ENCODE measurements around the gene CLDND1. TPM values are rescaled to one million over a fixed set of nuclear protein-coding genes. Genes with fewer than 3 reads are reported as not detected.
"Not testable (repeated sequence)": the region's sequence is repeated elsewhere in the genome, so short reads cannot be mapped to it uniquely, and the experiment has no call there.

Gene CLDND1
- total RNA-seq, 1 experiment from 2014 or later, result 90.7 TPM

- Histone ChIP-seq H3K27ac (ENCODE audit: low read depth, low read length, poor library complexity, severe bottlenecking) (no peak overlapping the region), H3K36me3 (ENCODE audit: insufficient read depth, low read length, poor library complexity, severe bottlenecking) (no peaks in the 10 kb centered on the region), H3K4me1 (ENCODE audit: insufficient read depth, low read length, poor library complexity, severe bottlenecking) (no peaks in the 10 kb centered on the region), H3K4me3 (ENCODE audit: low read depth, low read length, poor library complexity, severe bottlenecking) (no peak overlapping the region), H3K27me3 (replicated peaks; ENCODE audit: insufficient read depth, low read depth, low read length, poor library complexity) (no peaks in the 10 kb centered on the region), H3K9me3 (ENCODE audit: low read depth, low read length, poor library complexity, severe bottlenecking) (no peaks in the 10 kb centered on the region)
- no TSS peak for BruUV-seq (replicated peaks)
- no peak for DNase-seq (ENCODE audit: low spot score)
- ChIA-PET CTCF (no interaction called here), POLR2A (ENCODE audit: low non-redundant PET) (no interaction called here)
- intact Hi-C loops (cut with micrococcal nuclease; ENCODE audit: unreplicated experiment), result no loop called here
- TF ChIP-seq, protein P1, sequence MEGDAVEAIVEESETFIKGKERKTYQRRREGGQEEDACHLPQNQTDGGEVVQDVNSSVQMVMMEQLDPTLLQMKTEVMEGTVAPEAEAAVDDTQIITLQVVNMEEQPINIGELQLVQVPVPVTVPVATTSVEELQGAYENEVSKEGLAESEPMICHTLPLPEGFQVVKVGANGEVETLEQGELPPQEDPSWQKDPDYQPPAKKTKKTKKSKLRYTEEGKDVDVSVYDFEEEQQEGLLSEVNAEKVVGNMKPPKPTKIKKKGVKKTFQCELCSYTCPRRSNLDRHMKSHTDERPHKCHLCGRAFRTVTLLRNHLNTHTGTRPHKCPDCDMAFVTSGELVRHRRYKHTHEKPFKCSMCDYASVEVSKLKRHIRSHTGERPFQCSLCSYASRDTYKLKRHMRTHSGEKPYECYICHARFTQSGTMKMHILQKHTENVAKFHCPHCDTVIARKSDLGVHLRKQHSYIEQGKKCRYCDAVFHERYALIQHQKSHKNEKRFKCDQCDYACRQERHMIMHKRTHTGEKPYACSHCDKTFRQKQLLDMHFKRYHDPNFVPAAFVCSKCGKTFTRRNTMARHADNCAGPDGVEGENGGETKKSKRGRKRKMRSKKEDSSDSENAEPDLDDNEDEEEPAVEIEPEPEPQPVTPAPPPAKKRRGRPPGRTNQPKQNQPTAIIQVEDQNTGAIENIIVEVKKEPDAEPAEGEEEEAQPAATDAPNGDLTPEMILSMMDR (conservative IDR thresholded peaks at IDR 0.05; ENCODE audit: low read depth, low read length), result no peak
- TF ChIP-seq EZH2 (IDR thresholded peaks at IDR 0.05; ENCODE audit: borderline replicate concordance, low read depth, low read length, poor library complexity, severe bottlenecking), result no peak
Observed at GRCh38 chr3:98563661-98564281, 41.1 kb upstream of the CLDND1 start.

DNA sequence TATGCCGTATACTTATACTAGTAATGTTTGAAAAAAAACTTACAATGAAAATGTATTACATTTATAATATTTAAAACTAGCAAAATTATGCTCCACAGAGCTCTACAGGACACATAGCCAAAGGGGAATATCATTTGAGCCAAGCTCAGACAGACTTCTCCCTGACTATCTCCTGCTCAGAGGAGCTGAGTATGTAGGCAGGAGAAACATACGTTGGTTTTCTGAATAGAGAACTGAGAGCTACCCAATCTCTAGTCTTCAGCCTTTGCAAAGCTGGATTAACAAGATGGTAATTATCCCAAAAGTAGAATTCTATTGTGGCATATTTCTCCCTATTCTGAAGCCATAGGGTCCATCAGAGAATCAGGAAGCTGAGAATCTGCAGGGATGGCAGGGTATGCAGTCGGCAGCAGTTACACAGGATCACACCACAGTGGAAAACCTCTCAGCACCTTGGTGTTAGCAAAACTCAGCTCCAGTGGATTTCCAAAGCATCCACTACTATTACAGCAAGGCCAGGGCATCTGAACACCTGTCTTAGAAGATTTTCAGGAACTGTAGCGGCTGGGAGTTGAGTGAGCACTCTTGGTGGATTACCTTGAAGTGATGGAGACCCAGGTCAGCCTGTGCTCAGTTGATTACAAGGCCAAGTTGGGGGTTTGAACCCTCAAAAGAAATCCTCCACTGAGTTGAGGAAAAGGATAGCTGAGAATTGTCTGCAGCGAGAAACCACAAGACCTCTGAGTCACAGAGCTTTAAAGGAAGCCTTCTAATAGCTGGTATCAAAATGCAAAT is 39.2 kb upstream of the CLDND1 start:
- Histone ChIP-seq H3K27me3 (replicated peaks; ENCODE audit: insufficient read depth, low read depth, low read length, poor library complexity) (peaks cover 13% of the 10 kb centered on the region), H3K36me3 (ENCODE audit: insufficient read depth, low read length, poor library complexity, severe bottlenecking) (no peaks in the 10 kb centered on the region), H3K4me1 (ENCODE audit: insufficient read depth, low read length, poor library complexity, severe bottlenecking) (no peaks in the 10 kb centered on the region), H3K9me3 (ENCODE audit: low read depth, low read length, poor library complexity, severe bottlenecking) (no peaks in the 10 kb centered on the region), H3K27ac (ENCODE audit: low read depth, low read length, poor library complexity, severe bottlenecking) (no peak overlapping the region), H3K4me3 (ENCODE audit: low read depth, low read length, poor library complexity, severe bottlenecking) (no peak overlapping the region)
- ChIA-PET POLR2A (ENCODE audit: low non-redundant PET) (no interaction called here), CTCF (no interaction called here)
- intact Hi-C loops (cut with micrococcal nuclease; ENCODE audit: unreplicated experiment), result no loop called here
- no peak for DNase-seq (ENCODE audit: low spot score)
- no peak for TF ChIP-seq EZH2 (IDR thresholded peaks at IDR 0.05; ENCODE audit: borderline replicate concordance, low read depth, low read length, poor library complexity, severe bottlenecking)
- TF ChIP-seq, protein P1 (conservative IDR thresholded peaks at IDR 0.05; ENCODE audit: low read depth, low read length), result no peak
- no TSS peak for BruUV-seq (replicated peaks)

DNA sequence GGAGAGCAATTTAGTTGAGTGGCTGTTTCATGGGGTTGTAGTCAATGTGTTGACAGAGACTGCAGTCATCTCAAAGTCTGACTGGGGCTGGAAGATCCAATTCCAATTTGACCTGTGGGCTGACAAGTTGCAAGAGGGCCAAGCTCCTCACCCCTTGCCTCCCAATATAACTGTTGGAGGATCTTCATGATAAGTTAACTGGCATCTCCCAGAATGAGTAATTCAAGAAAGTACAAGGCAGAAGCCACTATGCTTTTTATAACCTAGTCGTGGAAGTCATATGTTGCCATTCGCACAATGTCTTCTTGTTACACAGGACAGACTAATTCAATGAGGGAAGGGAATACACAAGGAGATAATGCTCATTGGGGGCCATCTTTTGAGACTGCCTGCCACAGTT is 38.2 kb upstream of the CLDND1 start:
- BruUV-seq (replicated peaks), result no TSS peak
- Histone ChIP-seq H3K4me1 (ENCODE audit: insufficient read depth, low read length, poor library complexity, severe bottlenecking) (no peaks in the 10 kb centered on the region), H3K9me3 (ENCODE audit: low read depth, low read length, poor library complexity, severe bottlenecking) (no peaks in the 10 kb centered on the region), H3K27me3 (replicated peaks; ENCODE audit: insufficient read depth, low read depth, low read length, poor library complexity) (peaks cover 22% of the 10 kb centered on the region), H3K36me3 (ENCODE audit: insufficient read depth, low read length, poor library complexity, severe bottlenecking) (no peaks in the 10 kb centered on the region), H3K4me3 (ENCODE audit: low read depth, low read length, poor library complexity, severe bottlenecking) (no peak overlapping the region), H3K27ac (ENCODE audit: low read depth, low read length, poor library complexity, severe bottlenecking) (no peak overlapping the region)
- CTCF ChIA-PET, result no interaction called here
- intact Hi-C loops (cut with micrococcal nuclease; ENCODE audit: unreplicated experiment), result no loop called here
- POLR2A ChIA-PET (ENCODE audit: low non-redundant PET), result no interaction called here
- DNase-seq (ENCODE audit: low spot score), result no peak
- TF ChIP-seq EZH2 (IDR thresholded peaks at IDR 0.05; ENCODE audit: borderline replicate concordance, low read depth, low read length, poor library complexity, severe bottlenecking), result no peak
- TF ChIP-seq, protein P1 (conservative IDR thresholded peaks at IDR 0.05; ENCODE audit: low read depth, low read length), result no peak

DNA sequence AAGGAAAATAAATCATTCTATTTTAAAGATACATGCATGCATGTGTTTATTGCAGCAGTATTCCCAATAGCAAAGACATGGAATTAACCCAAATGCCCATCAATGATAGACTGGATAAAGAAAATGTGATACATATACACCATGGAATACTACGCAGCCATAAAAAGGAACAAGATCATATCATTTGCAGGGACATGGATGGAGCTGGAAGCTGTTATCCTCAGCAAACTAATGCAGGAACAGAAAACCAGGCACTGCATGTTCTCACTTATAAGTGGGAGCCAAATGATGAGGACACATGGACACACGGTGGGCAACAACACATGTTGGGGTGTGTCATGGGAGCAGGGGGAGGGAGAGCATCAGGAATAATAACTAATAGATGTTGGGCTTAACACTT is 37.1 kb upstream of the CLDND1 start:
- CTCF ChIA-PET, result not testable (repeated sequence)

More for the DNA sequence above, 37.1 kb upstream of the CLDND1 start:
- H3K27me3 ChIP-seq (replicated peaks; ENCODE audit: insufficient read depth, low read depth, low read length, poor library complexity), result peaks cover 31% of the 10 kb centered on the region
- H3K27ac ChIP-seq (ENCODE audit: low read depth, low read length, poor library complexity, severe bottlenecking); H3K4me3 ChIP-seq (ENCODE audit: low read depth, low read length, poor library complexity, severe bottlenecking); DNase-seq (ENCODE audit: low spot score); H3K4me1 ChIP-seq (ENCODE audit: insufficient read depth, low read length, poor library complexity, severe bottlenecking); BruUV-seq (replicated peaks); intact Hi-C loops (cut with micrococcal nuclease; ENCODE audit: unreplicated experiment); POLR2A ChIA-PET (ENCODE audit: low non-redundant PET); H3K36me3 ChIP-seq (ENCODE audit: insufficient read depth, low read length, poor library complexity, severe bottlenecking); H3K9me3 ChIP-seq (ENCODE audit: low read depth, low read length, poor library complexity, severe bottlenecking): not testable (repeated sequence)

Measured in A673 (cell line).